ENCODE measurements around the gene PABPN1.
"Not testable (repeated sequence)": the region's sequence is repeated elsewhere in the genome, so short reads cannot be mapped to it uniquely, and the experiment has no call there.

The PABPN1 gene

GRCh38 chr14:23323838-23324454 lies 2.7 kb downstream of the PABPN1 start:
- no peak overlapping the region for H3K27ac ChIP-seq
- H3K4me1 ChIP-seq (ENCODE audit: control insufficient read depth in 1 of 2, insufficient read depth in 1 of 2, low read depth in 1 of 2, low read length in 1 of 2): peaks cover 24 to 25% of the 10 kb centered on the region in 2 experiments
- H3K4me3 ChIP-seq (ENCODE audit: low read depth in 1 of 2, low read length in 1 of 2): no peak overlapping the region
- H3K36me3 ChIP-seq: peaks cover 38% of the 10 kb centered on the region
- no peak for TF ChIP-seq CTCF (IDR thresholded peaks at IDR 0.05)
- H3K27me3 ChIP-seq: no peaks in the 10 kb centered on the region
- H3K9me3 ChIP-seq: no peaks in the 10 kb centered on the region

DNA sequence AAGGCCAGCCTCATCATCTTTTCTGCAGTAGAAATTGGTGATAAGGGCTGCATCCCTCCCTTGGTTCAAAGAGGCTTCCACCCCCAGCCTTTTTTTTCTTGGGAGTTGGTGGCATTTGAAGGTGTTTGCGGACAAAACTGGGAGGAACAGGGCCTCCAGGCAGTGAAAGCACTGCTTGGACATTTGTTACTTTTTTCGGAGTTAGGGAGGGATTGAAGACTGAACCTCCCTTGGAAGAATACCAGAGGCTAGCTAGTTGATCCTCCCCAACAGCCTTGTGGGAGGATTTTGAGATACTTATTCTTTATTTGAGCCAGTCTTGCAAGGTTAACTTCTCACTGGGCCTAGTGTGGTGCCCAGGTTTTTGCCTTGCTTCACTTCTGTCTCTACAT lies 3.2 kb downstream of the PABPN1 start:
- Histone ChIP-seq H3K27me3 (no peaks in the 10 kb centered on the region), H3K36me3 (peaks cover 38% of the 10 kb centered on the region), H3K27ac (no peak overlapping the region), H3K9me3 (no peaks in the 10 kb centered on the region), H3K4me3 (ENCODE audit: low read depth in 1 of 2, low read length in 1 of 2) (no peak overlapping the region), H3K4me1 (ENCODE audit: control insufficient read depth in 1 of 2, insufficient read depth in 1 of 2, low read depth in 1 of 2, low read length in 1 of 2) (peaks cover 24 to 25% of the 10 kb centered on the region in 2 experiments)
- TF ChIP-seq CTCF (IDR thresholded peaks at IDR 0.05): no peak

DNA sequence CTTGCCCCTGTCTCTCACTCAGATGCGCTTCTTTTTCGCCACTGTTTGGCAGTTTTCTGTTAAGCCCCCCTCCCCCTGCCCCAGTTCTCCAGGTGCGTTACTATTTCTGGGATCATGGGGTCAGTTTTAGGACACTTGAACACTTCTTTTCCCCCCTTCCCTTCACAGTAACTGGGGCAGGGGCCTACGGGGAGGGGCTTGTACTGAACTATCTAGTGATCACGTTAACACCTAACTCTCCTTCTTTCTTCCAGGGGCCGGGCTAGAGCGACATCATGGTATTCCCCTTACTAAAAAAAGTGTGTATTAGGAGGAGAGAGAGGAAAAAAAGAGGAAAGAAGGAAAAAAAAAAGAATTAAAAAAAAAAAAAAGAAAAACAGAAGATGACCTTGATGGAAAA lies 3.7 kb downstream of the PABPN1 start:
- no peak for TF ChIP-seq CTCF (IDR thresholded peaks at IDR 0.05)
- Histone ChIP-seq H3K4me3 (ENCODE audit: low read depth in 1 of 2, low read length in 1 of 2) (no peak overlapping the region), H3K9me3 (no peaks in the 10 kb centered on the region), H3K27me3 (no peaks in the 10 kb centered on the region), H3K27ac (no peak overlapping the region), H3K4me1 (ENCODE audit: control insufficient read depth in 1 of 2, insufficient read depth in 1 of 2, low read depth in 1 of 2, low read length in 1 of 2) (peaks cover 22 to 23% of the 10 kb centered on the region in 2 experiments), H3K36me3 (peaks cover 38% of the 10 kb centered on the region)

- peaks cover 38% of the 10 kb centered on the region for H3K36me3 ChIP-seq
Observed at GRCh38 chr14:23325746-23326145, 4.5 kb downstream of the PABPN1 start.

DNA sequence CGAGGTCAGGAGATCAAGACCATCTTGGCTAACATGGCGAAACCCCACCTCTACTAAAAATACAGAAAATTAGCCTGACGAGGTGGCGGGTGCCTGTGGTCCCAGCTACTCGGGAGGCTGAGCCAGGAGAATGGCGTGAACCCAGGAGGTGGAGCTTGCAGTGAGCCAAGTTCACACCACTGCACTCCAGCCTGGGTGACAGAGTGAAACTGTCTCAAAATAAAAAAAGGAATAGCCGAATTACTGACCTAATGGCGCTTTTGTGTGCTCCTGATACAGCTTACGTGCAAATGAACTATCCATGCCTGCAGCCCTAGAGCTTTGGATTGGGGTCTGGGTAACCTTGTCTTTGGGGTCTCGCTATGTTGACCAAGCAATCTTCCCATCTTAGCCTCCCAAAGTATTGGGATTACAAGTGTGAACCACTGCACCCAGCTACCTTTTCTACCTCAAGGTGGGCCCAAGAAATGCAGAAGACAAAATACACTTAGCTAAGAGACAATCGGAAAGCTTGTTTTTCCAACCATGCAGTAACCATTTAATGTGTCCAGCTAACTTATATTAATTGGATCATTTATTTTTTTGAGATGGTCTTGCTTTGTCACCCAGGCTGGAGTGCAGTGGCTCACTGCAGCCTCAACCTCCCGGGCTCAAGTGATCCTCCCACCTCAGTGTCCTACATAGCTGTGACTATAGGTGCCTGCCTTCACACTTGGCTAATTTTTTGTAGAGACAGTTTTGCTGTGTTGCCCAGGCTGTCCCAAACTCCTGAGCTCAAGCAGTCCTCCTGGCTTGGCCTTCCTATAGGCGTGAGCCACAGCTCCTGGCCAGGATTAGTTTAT lies 5.5 kb downstream of the PABPN1 start:
- TF ChIP-seq CTCF (IDR thresholded peaks at IDR 0.05): no peak
- peaks cover 15% of the 10 kb centered on the region in 2 experiments for H3K4me1 ChIP-seq (ENCODE audit: control insufficient read depth in 1 of 2, insufficient read depth in 1 of 2, low read depth in 1 of 2, low read length in 1 of 2)
- peaks cover 38% of the 10 kb centered on the region for H3K36me3 ChIP-seq

More at GRCh38 chr14:23325746-23326145, 4.5 kb downstream of the PABPN1 start:
- not testable (repeated sequence) for H3K9me3 ChIP-seq; H3K27ac ChIP-seq; H3K27me3 ChIP-seq; H3K4me3 ChIP-seq (ENCODE audit: low read depth in 1 of 2, low read length in 1 of 2)
- H3K4me1 ChIP-seq (ENCODE audit: control insufficient read depth in 1 of 2, insufficient read depth in 1 of 2, low read depth in 1 of 2, low read length in 1 of 2): peaks cover 15 to 16% of the 10 kb centered on the region in 2 experiments

More for the DNA sequence above, 5.5 kb downstream of the PABPN1 start:
- Histone ChIP-seq H3K9me3 (no peaks in the 10 kb centered on the region), H3K27me3 (peaks cover 5% of the 10 kb centered on the region), H3K27ac (no peak overlapping the region), H3K4me3 (ENCODE audit: low read depth in 1 of 2, low read length in 1 of 2) (no peak overlapping the region)
